Suprapubic skin (tissue), 3 donors: ENCODE data around the gene DNASE1.

Experiments
- CTCF ChIP-seq, 2 donors: fragments of 200-600 bp in 1 of 2; fragments of 450-650 bp in 1 of 2; sonication (generic) in 1 of 2; IDR thresholded peaks; one replicate each; pipeline ENCODE4 v1.5.1; 2016 to 2019; ENCODE audit warnings: antibody characterized with exemption in 2 of 2, mild to moderate bottlenecking in 1 of 2, moderate library complexity in 1 of 2
- POLR2A ChIP-seq, 2 donors: fragments of 450-650 bp; IDR thresholded peaks; one replicate each; pipeline ENCODE4 v1.6.1; 2017; ENCODE audit warnings: antibody characterized with exemption in 2 of 2, mild to moderate bottlenecking in 2 of 2, moderate library complexity in 2 of 2

- TF ChIP-seq CTCF (IDR thresholded peaks at IDR 0.05) (no peak), POLR2A (IDR thresholded peaks at IDR 0.05) (no peak)
Observed at GRCh38 chr16:3651461-3652372, 2.8 kb upstream of the DNASE1 start.
